NCI-H2171 treated with DMSO at 0.1 percent for 48 hours (cell line): ENCODE measurements around the gene PADI2.
A peak's percentile ranks its signal among the peaks of the same experiment; 100 is the strongest.

Experiments used
- DNase-seq: peaks from one replicate; lab custom pipeline; 2025; lab: John Stamatoyannopoulos, UW

PADI2 gene

GRCh38 chr1:17053685-17054410 is 65.4 kb downstream of the PADI2 start, which contains the start of gene SDHB:
Gene SDHB, minus strand, starts transcription at chr1:17054032. Its CDS starts 13 bp downstream, at chr1:17054019.
- peak; percentile 96 for DNase-seq

DNA sequence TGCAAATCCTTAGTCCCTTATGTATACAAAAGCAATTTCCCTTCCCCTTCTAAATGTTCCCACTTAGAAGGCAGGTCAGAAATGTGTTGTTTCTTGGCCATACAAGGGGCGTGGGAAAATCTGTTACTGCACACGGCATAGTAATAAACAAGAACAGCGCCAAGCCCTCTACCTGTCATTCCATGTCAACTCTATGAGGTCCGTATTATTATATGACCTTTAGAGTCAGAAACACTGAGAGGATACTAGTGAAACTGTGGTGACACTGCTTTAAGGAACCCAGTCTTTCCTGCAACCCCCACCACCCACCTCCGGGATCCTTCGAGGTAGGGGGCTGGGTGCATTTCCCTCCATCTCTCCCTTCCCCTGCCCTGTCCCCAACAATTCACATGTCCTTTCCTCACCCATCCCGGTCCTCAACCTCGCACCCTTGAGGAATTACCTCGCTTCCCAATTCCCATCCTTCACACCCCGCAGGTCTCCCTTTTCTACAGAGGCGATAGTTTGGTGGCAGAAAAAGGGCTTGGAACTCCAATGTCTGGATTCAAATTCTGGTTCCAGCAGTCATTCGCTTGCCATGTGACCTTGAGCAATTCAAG is 66.1 kb downstream of the PADI2 start:
- peak; percentile 33 for DNase-seq

DNA sequence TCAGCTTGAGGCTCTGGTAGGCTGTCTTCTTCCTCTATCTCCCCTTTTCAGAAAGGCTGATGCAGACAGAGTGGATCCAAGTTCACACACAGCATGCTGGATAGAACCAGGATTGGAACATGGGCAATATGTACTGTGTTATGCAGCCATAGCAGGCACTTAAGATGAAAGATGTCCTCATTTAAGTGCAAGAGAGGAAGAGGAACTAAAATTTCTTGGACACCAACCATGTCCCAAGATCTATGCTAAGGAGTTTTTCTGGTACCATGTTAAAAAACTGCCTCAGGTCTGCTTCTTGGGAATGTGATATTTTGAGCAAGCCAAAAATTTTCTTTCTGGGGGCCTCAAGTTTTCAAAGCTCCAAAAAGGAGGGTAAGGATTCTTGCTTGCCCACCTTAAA is 66.6 kb downstream of the PADI2 start:
- no peak for DNase-seq

GRCh38 chr1:17052038-17052437 is 67.2 kb downstream of the PADI2 start:
- DNase-seq, result no peak

GRCh38 chr1:17047924-17048323 is 71.3 kb downstream of the PADI2 start:
- DNase-seq, result no peak

- no peak for DNase-seq
These were observed 73.0 kb downstream of the PADI2 start for GRCh38 chr1:17046334-17046657.

GRCh38 chr1:17045634-17046333 is 73.5 kb downstream of the PADI2 start:
- peak; percentile 73 for DNase-seq

GRCh38 chr1:17045150-17045549 is 74.1 kb downstream of the PADI2 start:
- DNase-seq, result no peak

DNA sequence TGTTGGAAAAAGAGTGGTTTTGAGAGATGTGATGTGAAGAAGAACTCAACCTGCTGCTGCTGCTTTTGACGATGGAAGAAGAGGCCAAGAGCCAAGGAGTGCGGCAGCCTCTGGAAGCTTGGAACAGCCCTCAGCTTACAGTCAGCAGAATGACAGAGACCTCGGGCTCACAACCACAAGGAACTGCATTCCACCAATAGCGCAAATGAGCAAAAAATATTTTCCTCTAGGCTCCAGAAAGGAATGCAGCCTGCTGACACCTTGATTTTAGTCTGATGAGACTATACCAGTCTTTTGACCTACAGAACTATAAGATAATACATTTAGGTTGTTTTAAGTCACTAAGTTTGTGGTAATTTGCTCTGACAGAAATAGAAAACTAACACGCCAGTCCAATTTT is 75.6 kb downstream of the PADI2 start:
- DNase-seq, result no peak

- no peak for DNase-seq
These were observed 79.1 kb downstream of the PADI2 start for GRCh38 chr1:17040135-17040534.

- DNase-seq, result no peak
These were observed 79.7 kb downstream of the PADI2 start for GRCh38 chr1:17039522-17039921.

GRCh38 chr1:17033481-17033880 is 85.8 kb downstream of the PADI2 start:
- no peak for DNase-seq

- DNase-seq, result no peak
These were observed 86.5 kb downstream of the PADI2 start for GRCh38 chr1:17032741-17033140.

DNA sequence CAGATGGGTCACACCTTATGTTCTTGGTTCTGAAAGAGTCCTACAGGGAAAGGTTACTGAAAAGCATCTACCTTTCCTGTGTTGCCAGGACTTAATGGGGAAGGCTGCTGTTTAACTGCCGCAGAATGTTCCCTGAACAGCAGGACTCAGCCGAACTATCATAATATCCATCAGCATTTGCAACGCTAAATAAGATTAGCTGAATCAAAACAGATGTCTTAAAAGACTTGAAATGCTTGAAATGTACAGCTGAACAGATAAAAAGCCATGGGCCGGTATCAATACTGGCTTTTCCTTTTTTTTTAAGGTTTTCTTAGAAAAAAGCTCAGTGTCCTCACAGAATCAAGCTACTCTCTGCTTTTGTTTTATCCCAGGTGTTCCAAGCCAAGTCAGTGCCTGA is 87.8 kb downstream of the PADI2 start:
- no peak for DNase-seq

DNA sequence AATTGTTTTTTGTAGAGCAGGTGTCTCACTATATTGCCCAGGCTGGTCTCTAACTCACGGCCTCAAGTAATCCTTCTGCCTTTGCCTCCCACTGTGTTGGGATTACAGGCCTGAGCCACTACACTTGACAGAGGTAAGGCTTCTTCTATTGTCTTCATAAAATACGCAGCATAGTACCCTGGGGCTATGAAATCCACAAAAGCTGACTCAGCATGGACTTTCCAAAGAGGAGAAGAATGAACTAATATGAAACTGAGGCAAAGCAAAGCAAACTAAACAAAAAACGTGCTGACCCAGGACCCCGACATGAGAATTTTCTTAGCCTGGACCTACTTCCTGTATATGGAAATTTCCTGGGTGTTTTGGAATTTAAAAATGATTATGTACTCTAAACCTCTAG is 89.0 kb downstream of the PADI2 start:
- DNase-seq, result no peak

- no peak for DNase-seq
These were observed 90.5 kb downstream of the PADI2 start for GRCh38 chr1:17028662-17029188.

DNA sequence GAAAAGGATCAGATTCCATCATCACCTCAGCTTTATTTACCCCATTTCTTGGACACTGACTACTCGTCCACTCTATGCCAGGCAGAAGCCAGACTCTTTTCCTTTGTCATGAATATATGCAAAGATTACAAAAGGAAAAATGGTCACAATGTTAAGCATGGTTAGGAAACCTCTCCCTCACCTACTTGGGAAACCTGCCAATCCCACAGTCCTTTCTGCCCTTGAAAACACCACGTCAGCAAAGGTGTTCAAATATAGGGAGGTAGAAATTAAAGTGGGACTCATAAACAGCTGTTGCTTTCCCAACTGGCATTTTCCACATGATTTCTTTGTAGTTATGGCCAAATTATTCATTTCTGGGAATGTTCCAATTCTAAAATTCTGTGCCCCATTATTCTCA is 91.4 kb downstream of the PADI2 start:
- DNase-seq, result no peak

DNA sequence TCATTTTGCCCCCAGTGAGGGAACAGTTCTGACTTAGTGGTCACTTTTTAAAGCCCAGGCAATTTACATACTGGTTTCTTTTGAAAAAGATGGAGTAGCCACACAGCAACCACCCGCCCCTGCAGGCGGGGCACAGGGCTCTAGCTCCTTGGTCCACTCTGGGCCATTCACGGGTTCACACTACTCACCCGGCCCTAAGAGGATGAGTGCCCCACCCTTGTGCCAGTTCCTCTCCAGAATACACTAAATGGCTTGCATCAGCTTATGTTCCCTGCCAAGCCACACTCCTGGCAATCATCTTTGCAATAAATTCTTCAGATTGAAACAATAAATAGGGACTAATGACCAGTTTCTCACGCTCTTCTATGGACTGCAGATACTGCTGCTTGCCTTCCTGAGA is 91.8 kb downstream of the PADI2 start:
- DNase-seq, result no peak

- DNase-seq, result no peak
These were observed 94.5 kb downstream of the PADI2 start for GRCh38 chr1:17024721-17025120.

- no peak for DNase-seq
These were observed 95.7 kb downstream of the PADI2 start for GRCh38 chr1:17023573-17023972.

DNA sequence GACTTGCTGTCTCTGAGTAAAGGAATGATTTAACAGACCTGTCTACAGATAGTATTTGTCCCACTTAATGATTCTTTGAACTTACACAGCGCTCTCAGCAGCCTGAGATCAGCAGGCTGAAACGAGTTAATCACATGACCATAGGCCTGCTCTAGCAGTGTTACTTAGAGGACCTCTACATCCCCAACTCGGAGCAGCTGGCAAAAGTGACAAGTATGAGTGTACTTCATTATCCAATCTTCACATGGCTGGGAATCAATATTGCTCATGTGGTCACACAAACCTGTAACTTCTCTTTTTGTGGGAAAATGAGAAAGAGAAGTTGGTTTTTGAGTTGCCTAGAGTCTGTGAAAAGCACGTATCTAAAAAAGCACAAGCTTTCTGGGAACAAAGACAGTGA is 96.1 kb downstream of the PADI2 start:
- DNase-seq, result no peak

DNA sequence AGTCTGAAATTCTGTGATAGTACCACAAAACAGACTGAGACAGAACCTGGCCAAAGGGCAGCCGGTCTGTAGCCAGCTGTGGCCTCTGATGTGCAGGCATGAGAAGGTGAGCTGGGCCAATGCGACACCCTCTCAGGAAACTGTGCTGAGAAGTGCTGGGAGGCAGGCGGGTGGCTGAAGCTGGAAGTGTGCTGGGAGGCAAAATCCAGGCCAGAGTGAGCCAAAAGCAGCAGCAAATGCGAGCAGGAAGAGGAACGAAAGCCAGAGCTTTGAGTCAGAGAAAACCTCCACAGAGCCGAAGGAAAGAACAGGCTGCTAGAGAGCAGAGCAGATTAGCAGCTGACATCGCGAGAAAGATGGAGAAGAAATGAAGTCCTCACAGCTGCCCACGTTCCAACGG is 97.4 kb downstream of the PADI2 start:
- no peak for DNase-seq

- no peak for DNase-seq
These were observed 98.7 kb downstream of the PADI2 start for GRCh38 chr1:17020502-17020901.
